Forelimb muscle (tissue), 1 donor: ENCODE data around the gene YWHAB. TPM values are rescaled to one million over a fixed set of nuclear protein-coding genes. Genes with fewer than 3 reads are reported as not detected.

Experiments
- DNase-seq: peaks from one replicate; pipeline ENCODE4 v3.0.0-alpha.2; 2013; ENCODE audit warnings: low read depth
- polyA plus RNA-seq: library from polyadenylated mRNA; unstranded; fragments of 120-200 nt; gene quantifications from one replicate; pipeline ENCODE4 v1.2.1, GENCODE V29; 2013; ENCODE audit not compliant: insufficient read length

The YWHAB gene
- polyA plus RNA-seq, 1 donor = 91.6 TPM

DNA sequence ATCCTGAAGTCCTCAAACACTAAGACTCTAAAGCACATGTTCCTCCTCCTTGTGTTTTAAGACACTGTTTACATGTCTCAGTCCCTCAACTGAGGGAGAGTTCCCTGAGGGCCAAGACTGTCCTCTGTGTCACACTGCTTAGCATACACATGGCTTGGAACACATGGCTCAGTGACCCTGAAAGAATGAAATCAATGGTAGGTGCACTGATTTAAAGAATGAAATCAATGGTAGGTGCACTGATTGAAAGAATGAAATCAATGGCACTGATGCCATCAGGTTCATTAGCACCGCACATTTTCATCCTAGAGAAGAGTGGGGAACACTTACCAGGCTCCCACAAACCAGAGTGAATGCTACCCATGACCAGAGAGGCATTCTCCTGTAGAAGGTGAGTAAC, 64.9 kb downstream of the YWHAB start:
- DNase-seq = no peak

- no peak for DNase-seq
Observed at GRCh38 chr20:44952731-44953130, 67.2 kb downstream of the YWHAB start.

GRCh38 chr20:44954211-44954610, 68.7 kb downstream of the YWHAB start:
- DNase-seq = no peak

DNA sequence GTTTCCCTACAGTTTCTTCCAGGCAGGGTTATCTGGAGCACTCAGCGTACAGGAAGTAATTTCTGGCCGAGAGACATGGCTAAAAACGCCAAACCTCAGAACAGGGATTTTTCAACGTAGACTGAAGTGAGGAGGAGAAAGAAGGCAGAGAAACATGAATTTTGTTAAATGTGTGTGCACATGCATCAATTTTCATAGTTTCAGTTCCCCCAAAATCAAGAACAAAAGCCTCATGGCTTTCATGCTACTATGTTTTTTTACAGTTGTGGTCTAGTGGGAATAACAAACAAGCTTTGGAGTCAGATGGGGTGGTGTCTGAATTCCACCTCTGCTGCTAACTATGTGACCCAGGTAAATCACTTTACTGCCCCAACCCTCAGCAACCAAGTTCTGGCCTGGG, 69.8 kb downstream of the YWHAB start:
- no peak for DNase-seq

- no peak for DNase-seq
Observed at GRCh38 chr20:44956410-44956809, 70.9 kb downstream of the YWHAB start.

Other genes starting within 250 kb of the YWHAB start
- gene ADA, start 234.0 kb upstream of the YWHAB start, polyA plus RNA-seq = 5.8 TPM
- 0.06 TPM for gene CCN5, start 170.3 kb upstream of the YWHAB start, polyA plus RNA-seq
- 0.20 TPM for gene KCNK15, start 139.8 kb upstream of the YWHAB start, polyA plus RNA-seq
- gene RIMS4, start 75.2 kb upstream of the YWHAB start, polyA plus RNA-seq = 7.6 TPM
- gene PABPC1L, start 24.4 kb downstream of the YWHAB start, polyA plus RNA-seq = 15.7 TPM
- 13.3 TPM for gene TOMM34, start 74.7 kb downstream of the YWHAB start, polyA plus RNA-seq
- gene STK4, start 80.8 kb downstream of the YWHAB start, polyA plus RNA-seq = 9.3 TPM
- not detected for gene KCNS1, start 215.4 kb downstream of the YWHAB start, polyA plus RNA-seq
- not detected for gene WFDC5, start 229.5 kb downstream of the YWHAB start, polyA plus RNA-seq
- gene WFDC12, start 238.8 kb downstream of the YWHAB start, polyA plus RNA-seq = not detected